Coronary artery (tissue), 2 donors: ENCODE measurements around the gene MATN1.
"Not testable (repeated sequence)": the region's sequence is repeated elsewhere in the genome, so short reads cannot be mapped to it uniquely, and the experiment has no call there.

Experiments
- DNase-seq: peaks from one replicate; pipeline ENCODE4 v3.0.0-alpha.2; 2017; ENCODE audit warnings: low spot score
- H3K27ac ChIP-seq, 2 donors: fragments of 200-600 bp; sonication (generic); one replicate each; pipeline ENCODE4 v1.5.1; 2016 to 2019
- H3K4me3 ChIP-seq: fragments of 200-600 bp; sonication (generic); 2 replicates; pipeline ENCODE4 v1.5.1; 2016; ENCODE audit warnings: mild to moderate bottlenecking, moderate library complexity
- TF ChIP-seq, protein P1 (sequence below): fragments of 200-600 bp; sonication (generic); IDR thresholded peaks from one replicate; pipeline ENCODE4 v1.5.1; 2019; ENCODE audit warnings: antibody characterized with exemption

Gene MATN1

DNA sequence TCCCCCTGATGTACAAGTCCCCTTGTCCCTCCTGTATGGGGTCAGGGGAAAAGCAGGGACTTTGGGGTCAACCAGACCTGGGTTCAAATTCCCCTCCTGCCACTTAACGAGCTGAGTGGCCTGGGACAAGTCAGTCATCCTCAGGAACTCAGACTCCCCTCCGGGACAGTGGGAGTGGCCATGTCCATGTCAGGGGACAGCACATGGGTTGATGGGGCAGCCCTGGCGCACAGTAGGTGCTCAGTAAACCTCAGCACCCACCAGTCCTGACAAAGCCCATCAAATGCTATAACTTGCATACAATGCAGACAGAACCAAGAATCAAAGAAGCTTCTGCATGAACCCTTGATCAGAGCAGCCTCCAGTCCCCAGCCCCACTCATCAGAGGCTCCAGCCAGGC lies 30.0 kb downstream of the MATN1 start:
- no peak overlapping the region for H3K4me3 ChIP-seq
- TF ChIP-seq, protein P1, sequence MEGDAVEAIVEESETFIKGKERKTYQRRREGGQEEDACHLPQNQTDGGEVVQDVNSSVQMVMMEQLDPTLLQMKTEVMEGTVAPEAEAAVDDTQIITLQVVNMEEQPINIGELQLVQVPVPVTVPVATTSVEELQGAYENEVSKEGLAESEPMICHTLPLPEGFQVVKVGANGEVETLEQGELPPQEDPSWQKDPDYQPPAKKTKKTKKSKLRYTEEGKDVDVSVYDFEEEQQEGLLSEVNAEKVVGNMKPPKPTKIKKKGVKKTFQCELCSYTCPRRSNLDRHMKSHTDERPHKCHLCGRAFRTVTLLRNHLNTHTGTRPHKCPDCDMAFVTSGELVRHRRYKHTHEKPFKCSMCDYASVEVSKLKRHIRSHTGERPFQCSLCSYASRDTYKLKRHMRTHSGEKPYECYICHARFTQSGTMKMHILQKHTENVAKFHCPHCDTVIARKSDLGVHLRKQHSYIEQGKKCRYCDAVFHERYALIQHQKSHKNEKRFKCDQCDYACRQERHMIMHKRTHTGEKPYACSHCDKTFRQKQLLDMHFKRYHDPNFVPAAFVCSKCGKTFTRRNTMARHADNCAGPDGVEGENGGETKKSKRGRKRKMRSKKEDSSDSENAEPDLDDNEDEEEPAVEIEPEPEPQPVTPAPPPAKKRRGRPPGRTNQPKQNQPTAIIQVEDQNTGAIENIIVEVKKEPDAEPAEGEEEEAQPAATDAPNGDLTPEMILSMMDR: no peak
- H3K27ac ChIP-seq: no peak overlapping the region
- no peak for DNase-seq

DNA sequence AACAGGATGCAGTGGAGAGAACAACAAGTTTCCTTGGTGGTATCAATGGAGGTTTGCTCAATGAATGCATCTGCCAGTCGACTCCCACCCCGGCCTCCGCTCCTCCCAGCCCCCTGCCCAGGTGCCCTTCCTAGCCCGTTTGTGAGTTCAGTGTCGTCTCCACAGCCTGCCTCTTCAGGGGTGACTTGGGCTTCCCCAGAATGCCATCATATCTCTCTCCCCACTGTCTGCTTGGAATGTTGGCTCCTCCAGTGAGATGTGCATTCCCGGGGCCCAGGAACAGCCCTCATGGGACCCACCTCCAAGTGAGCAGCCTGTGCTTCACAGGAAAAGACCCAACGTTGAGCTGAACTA lies 30.5 kb downstream of the MATN1 start:
- H3K27ac ChIP-seq: no peak overlapping the region
- H3K4me3 ChIP-seq: no peak overlapping the region
- no peak for DNase-seq
- TF ChIP-seq, protein P1: no peak

DNA sequence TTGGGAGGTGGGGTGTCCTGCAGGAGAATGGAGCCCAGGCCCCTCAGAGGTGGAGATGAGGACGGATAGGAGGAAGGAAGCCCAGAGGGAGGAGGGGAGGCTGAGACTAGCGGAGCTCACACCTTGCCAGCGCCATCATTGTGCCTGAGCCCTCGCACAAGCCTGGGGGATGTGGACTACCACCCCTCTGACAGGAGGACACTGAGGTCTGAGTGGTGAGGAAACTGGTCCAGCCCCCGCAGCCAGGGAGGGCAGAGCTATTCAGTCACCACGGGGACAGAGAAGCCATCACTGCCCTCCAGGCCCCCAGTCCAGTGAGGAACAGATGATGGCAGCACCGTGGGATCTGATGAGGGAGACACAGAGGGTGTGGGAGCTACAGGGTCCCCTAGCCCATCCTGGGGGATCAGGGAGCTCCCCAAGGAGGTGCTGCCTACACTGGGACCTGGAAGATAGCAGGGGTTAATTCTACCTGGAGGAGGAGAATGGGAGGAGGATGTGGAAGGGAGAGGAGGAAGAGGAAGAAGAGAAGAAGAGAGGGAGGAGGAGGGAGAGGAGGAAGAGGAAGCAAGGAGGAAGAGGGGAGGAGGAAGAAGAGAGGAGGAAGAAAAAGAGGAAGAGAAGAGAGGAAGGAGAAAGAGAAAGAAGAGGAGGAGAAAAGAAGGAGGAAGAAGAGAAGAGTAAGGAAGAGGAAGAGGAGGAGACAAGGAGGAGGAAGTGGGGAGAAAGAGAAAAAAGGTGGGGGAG lies 31.0 kb downstream of the MATN1 start:
- H3K4me3 ChIP-seq: no peak overlapping the region
- no peak for DNase-seq
- H3K27ac ChIP-seq: no peak overlapping the region
- TF ChIP-seq, protein P1: no peak

DNA sequence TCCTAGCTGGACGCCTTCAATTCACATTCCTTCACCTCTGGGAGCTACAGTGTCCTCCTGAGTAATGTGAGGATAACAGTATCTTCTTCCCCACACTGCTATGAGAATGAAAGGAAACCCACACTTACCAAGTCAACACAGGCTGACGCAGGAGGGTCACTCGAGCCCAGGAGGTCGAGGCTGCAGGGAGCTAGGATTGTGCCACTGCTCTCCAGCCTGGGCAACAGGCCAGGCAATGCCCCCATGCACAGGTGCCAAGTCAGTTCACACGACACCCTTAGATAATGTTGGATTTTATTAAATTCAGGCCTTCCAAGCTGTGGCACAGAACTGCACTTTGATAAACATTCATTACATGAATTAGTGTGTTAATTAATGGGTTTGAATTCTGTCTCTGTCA lies 31.9 kb downstream of the MATN1 start:
- Histone ChIP-seq H3K27ac (no peak overlapping the region), H3K4me3 (no peak overlapping the region)
- DNase-seq: no peak
- TF ChIP-seq, protein P1: no peak

DNA sequence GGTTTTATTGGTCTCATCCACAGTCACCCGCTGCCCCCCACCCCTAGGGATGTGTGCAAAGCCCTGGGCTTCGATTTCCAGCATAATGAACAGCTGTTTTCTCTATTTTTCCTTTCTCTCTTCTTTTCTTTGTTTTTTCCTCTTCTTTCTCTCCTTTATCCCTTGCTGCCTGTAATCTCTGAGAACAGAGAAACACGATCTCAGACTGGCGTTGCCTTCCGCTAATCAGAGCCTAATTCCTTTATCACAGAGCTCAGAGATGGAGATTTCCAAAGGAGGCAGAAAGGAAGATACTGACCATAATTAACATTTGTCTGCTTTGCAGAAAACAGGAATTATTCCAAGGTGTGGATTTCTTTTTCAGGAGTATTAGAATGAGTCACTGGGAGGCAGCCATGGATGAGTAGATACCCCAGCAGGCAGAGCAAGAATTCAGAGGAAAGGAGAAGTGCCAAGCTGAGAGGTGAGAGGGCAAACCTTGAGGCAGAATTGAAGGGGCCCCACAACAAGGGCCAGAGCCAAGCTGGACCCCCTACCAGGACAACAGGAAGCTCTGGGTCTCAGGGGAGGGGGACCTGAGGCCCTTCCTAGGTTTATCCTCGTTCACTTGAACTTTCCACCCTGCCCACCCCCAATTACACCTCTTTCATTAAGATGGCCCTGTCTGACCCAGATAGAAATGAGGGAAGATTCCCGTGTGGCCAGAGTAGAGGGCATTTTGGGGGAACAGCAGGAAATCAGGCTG lies 33.3 kb downstream of the MATN1 start:
- DNase-seq: no peak
- no peak overlapping the region for H3K27ac ChIP-seq

DNA sequence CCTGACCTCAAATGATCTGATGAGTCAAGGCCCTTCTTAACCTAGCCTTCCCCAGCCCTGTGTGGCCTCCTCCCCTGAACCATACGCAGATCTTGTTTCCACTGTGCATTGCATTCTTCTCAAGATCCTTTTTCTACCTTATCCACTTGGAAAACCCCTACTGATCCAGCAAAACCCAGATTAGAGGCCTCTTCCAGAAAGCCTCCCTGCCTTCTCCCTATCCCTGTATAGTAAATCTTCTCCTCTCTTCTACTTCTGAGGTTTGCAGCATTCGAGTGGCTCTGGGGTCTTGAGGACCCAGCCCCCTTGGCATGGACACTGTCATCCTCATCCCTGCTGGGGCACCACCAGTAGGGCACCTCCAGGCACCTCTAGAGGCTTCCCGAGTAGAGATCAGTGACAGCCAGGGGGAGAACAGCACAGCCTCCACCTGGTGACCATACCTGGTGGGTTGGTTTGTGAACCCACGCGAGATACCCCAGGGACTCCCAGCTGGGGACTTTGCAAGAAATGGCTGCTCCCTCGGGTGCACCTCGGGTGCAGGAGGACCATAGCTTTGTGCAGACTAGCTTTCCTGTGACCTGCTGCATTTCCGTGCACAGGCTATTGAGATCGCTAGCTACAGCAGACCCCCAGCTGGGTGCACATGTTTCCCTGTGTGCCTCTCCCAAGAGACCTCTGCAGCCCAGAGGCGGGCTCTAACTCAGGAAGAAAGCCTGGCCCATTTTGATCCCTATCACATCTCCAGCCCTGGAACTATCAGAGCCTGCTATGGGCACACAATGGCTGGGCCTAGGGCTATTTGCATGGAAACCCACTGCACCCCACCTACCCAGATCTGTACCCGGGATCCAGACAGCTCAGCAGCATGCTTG lies 34.2 kb downstream of the MATN1 start:
- H3K27ac ChIP-seq: no peak overlapping the region
- no peak for DNase-seq
- TF ChIP-seq, protein P1: no peak

More for the DNA sequence above, 33.3 kb downstream of the MATN1 start:
- TF ChIP-seq, protein P1: no peak
- H3K4me3 ChIP-seq: no peak overlapping the region

DNA sequence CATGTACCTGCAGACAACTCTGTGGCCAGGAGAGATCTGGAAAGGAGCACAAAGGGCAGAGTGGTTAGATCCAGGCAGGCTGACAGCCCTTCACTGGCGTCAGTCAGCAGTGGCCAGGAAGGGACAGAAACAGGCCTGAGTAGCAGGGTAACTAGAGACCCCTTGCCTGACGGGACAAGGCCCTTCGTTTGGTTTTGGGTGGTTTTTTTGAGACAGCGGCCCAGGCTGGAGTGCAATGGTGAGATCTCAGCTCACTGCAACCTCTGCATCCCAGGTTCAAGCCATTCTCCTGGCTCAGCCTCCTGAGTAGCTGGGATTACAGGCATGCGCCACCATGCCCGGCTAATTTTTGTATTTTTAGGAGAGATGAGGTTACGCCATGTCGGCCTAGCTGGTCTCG lies 34.9 kb downstream of the MATN1 start:
- not testable (repeated sequence) for H3K27ac ChIP-seq, DNase-seq, H3K4me3 ChIP-seq

More for the DNA sequence above, 34.2 kb downstream of the MATN1 start:
- H3K4me3 ChIP-seq: no peak overlapping the region
